ENCODE data around the gene CSTPP1.
"Not testable (repeated sequence)": the region's sequence is repeated elsewhere in the genome, so short reads cannot be mapped to it uniquely, and the experiment has no call there.

CSTPP1 gene

DNA sequence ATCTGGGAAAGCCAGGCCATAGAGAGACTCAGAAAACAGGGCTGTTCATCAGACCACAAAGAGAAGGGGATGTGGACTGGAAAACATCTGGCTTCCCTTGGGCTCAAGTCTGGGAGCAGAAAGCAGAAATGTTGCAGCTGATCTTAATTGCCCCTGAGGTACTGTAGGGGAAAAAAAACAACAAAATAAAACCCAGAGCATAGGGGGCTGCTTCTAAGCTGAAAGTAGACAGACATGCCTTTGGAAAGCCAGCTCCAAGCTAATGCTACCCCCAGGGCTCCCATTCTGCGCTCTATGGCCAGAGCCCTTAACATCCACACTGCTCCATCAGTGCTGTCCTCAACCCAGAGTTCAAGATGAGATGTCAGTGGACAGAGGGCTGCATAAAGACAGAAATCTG is 251.7 kb downstream of the CSTPP1 start:
- DNase-seq (ENCODE audit: low read depth in 1 of 2, low spot score in 1 of 2): no peak
- in situ Hi-C loops (cut with HindIII; ENCODE audit: low pct_unique_long_range_greater_than_20kb, low sequenced_read_pairs): no loop called here
- TF ChIP-seq JUND (IDR thresholded peaks at IDR 0.05; ENCODE audit: low read depth): no peak

GRCh38 chr11:47189100-47189834 is 252.7 kb downstream of the CSTPP1 start:
- in situ Hi-C loops (cut with HindIII; ENCODE audit: low pct_unique_long_range_greater_than_20kb, low sequenced_read_pairs): no loop called here
- DNase-seq (ENCODE audit: low read depth in 1 of 2, low spot score in 1 of 2): peak; percentile 67 to 95
- TF ChIP-seq JUND (IDR thresholded peaks at IDR 0.05; ENCODE audit: low read depth): peak; percentile 84

- in situ Hi-C loops (cut with HindIII; ENCODE audit: low pct_unique_long_range_greater_than_20kb, low sequenced_read_pairs): not testable (repeated sequence)
These were observed 254.6 kb downstream of the CSTPP1 start for GRCh38 chr11:47191137-47191536.

DNA sequence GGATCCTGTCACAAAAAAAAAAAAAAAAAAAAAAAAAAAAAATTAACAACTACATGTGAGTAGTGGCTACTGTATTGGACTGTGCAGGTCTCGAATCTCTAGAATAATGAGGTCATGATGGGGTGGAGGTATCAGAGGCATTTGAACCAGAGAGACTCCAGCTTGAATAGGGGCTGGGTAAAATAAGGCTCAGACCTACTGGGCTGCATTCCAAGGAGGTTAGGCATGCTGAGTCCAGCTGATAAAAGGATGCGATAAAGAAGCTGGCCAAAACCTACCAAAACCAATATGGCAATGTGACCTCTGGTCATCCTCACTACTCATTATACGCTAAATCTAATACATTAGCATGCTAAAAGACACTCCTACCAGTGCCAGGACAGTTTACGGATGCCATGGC is 255.6 kb downstream of the CSTPP1 start:
- in situ Hi-C loops (cut with HindIII; ENCODE audit: low pct_unique_long_range_greater_than_20kb, low sequenced_read_pairs): no loop called here
- no peak for DNase-seq (ENCODE audit: low read depth in 1 of 2, low spot score in 1 of 2)
- TF ChIP-seq JUND (IDR thresholded peaks at IDR 0.05; ENCODE audit: low read depth): no peak

More at GRCh38 chr11:47191137-47191536, 254.6 kb downstream of the CSTPP1 start:
- DNase-seq (ENCODE audit: low read depth in 1 of 2, low spot score in 1 of 2): not testable (repeated sequence)

- in situ Hi-C loops (cut with HindIII; ENCODE audit: low pct_unique_long_range_greater_than_20kb, low sequenced_read_pairs); DNase-seq (ENCODE audit: low read depth in 1 of 2, low spot score in 1 of 2): not testable (repeated sequence)
These were observed 261.6 kb downstream of the CSTPP1 start for GRCh38 chr11:47198161-47198560.

DNA sequence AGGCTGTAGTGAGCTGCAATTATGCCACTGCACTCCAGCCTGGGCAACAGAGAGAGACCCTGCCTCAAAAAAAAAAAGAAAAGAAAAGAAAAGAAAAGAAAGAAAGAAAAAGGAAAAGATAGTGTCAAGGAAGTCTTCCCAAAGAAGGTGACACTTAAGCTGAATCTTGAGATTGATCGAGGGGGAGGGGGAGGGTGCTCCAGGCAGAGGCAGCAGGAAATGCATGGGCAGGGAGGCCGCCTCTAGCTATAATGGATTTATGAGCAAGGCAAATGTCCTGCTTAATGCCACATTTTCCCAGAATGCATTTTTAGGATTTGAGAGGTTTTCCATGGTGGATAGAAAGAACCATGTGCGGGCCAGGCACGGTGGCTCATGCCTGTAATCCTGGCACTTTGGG is 264.5 kb downstream of the CSTPP1 start:
- no peak for DNase-seq (ENCODE audit: low read depth in 1 of 2, low spot score in 1 of 2)
- TF ChIP-seq JUND (IDR thresholded peaks at IDR 0.05; ENCODE audit: low read depth): no peak
- in situ Hi-C loops (cut with HindIII; ENCODE audit: low pct_unique_long_range_greater_than_20kb, low sequenced_read_pairs): no loop called here

DNA sequence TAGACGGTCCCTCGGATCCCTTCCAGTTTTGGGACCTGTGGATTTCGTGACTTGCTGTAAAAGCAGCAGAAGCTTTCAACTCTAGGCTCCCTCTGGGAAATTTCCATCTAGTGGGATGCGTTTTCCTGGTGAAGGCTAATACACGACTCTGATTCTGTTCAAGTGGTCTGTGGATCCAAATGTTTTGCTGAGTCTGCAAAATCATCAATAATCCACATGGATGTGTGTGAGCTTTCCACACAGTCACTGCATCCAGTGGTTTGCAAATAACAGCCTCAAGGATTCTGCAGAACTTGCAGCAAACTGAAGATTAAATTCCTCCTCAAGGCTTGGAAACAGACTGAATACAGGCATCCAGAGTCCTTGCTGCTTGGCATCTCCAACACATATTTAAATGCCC is 266.0 kb downstream of the CSTPP1 start:
- no peak for TF ChIP-seq JUND (IDR thresholded peaks at IDR 0.05; ENCODE audit: low read depth)
- in situ Hi-C loops (cut with HindIII; ENCODE audit: low pct_unique_long_range_greater_than_20kb, low sequenced_read_pairs): no loop called here
- no peak for DNase-seq (ENCODE audit: low read depth in 1 of 2, low spot score in 1 of 2)

- peak in 1 of 2 experiments; percentile 56 for DNase-seq (ENCODE audit: low read depth in 1 of 2, low spot score in 1 of 2)
- TF ChIP-seq JUND (IDR thresholded peaks at IDR 0.05; ENCODE audit: low read depth): no peak
- in situ Hi-C loops (cut with HindIII; ENCODE audit: low pct_unique_long_range_greater_than_20kb, low sequenced_read_pairs): no loop called here
These were observed 268.1 kb downstream of the CSTPP1 start for GRCh38 chr11:47204637-47204989.

DNA sequence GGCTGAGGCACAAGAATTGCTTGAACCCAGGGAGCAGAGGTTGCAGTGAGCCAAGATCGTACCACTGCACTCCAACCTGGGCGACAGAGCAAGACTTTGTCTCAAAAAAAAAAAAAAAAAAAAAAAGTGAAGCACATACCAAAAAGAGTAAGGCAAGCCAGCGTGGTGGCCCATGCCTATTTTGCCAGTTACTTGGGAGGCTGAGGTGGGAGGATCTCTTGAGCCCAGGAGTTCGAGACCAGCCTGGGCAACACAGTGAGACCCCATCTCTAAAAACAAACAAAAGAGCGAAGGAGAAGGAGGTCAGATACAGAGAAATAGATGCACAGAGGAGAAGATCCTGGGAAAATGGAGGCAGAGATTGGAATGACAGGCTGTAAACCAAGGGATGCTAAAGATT is 270.0 kb downstream of the CSTPP1 start:
- DNase-seq (ENCODE audit: low read depth in 1 of 2, low spot score in 1 of 2); in situ Hi-C loops (cut with HindIII; ENCODE audit: low pct_unique_long_range_greater_than_20kb, low sequenced_read_pairs): not testable (repeated sequence)

DNA sequence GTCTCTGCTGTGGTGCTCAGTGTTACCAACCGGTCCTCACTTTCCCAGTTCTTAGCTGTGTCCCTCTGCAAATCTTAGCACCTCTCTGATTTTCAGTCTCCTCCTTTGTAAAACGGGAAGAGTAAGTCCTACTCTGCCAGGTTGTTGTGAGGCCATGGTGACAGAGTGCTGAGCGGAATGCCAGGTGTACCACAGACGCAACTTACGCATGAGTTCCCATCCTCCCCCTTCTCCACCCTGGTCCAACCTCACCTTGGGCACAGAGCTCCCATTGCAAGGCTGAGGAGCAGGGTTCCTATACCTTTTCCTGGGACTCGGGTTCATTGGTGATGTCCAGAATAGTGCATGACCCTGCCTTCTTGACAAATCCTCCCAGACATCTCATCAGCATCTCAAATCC is 270.9 kb downstream of the CSTPP1 start:
- in situ Hi-C loops (cut with HindIII; ENCODE audit: low pct_unique_long_range_greater_than_20kb, low sequenced_read_pairs): no loop called here
- DNase-seq (ENCODE audit: low read depth in 1 of 2, low spot score in 1 of 2): no peak

DNA sequence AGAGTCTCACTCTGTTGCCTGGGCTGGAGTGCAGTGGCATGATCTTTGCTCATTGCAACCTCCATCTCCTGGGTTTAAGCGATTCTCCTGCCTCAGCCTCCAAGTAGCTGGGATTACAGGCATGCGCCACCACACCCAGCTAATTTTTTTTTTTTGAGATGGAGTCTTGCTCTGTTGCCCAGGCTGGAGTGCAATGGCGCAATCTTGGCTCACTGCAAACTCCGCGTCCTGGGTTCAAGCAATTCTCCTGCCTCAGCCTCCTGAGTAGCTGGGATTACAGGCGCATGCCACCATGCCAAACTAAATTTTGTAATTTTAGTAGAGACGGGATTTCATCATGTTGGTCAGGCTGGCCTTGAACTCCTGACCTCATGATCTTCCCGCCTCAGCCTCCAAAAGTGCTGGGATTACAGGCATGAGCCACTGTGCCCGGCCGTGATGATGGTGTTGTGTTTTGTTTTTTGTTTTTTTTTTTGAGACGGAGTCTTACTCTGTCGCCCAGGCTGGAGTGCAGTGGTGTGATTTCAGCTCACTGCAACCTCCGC is 271.5 kb downstream of the CSTPP1 start:
- in situ Hi-C loops (cut with HindIII; ENCODE audit: low pct_unique_long_range_greater_than_20kb, low sequenced_read_pairs); DNase-seq (ENCODE audit: low read depth in 1 of 2, low spot score in 1 of 2): not testable (repeated sequence)

More for the DNA sequence above, 270.9 kb downstream of the CSTPP1 start:
- TF ChIP-seq JUND (IDR thresholded peaks at IDR 0.05; ENCODE audit: low read depth): no peak

GRCh38 chr11:47208628-47209027 is 272.1 kb downstream of the CSTPP1 start:
- DNase-seq (ENCODE audit: low read depth in 1 of 2, low spot score in 1 of 2): no peak
- no peak for TF ChIP-seq JUND (IDR thresholded peaks at IDR 0.05; ENCODE audit: low read depth)
- in situ Hi-C loops (cut with HindIII; ENCODE audit: low pct_unique_long_range_greater_than_20kb, low sequenced_read_pairs): no loop called here

Measured in T47D (cell line).